Tibial nerve (tissue), 4 donors: ENCODE results near the gene RDX.

Experiments used
- CTCF ChIP-seq, 5 experiments: fragments of 200-600 bp in 3 of 5; fragments of 450-650 bp in 2 of 5; sonication (generic) in 3 of 5; IDR thresholded peaks; one replicate each; pipeline ENCODE4 v1.5.1; 2016 to 2019; ENCODE audit warnings: antibody characterized with exemption in 5 of 5, mild to moderate bottlenecking in 3 of 5, moderate library complexity in 2 of 5
- EP300 ChIP-seq, 2 donors: sonication (generic); formaldehyde crosslinking; IDR thresholded peaks; one replicate each; pipeline ENCODE4 v1.6.1; 2017; ENCODE audit warnings: antibody characterized with exemption in 2 of 2, mild to moderate bottlenecking in 1 of 2
- POLR2A ChIP-seq, 2 donors: fragments of 450-650 bp; IDR thresholded peaks; one replicate each; pipeline ENCODE4 v1.6.1; 2017; ENCODE audit warnings: antibody characterized with exemption in 2 of 2, mild to moderate bottlenecking in 2 of 2, moderate library complexity in 2 of 2

GRCh38 chr11:110162216-110162615 is 134.2 kb downstream of the RDX start:
- TF ChIP-seq CTCF (IDR thresholded peaks at IDR 0.05) (no peak), POLR2A (IDR thresholded peaks at IDR 0.05) (no peak), EP300 (IDR thresholded peaks at IDR 0.05) (no peak)
